Renal cortical epithelial cell (primary cell): ENCODE data around the gene TNFAIP8L2. TPM values are rescaled to one million over a fixed set of nuclear protein-coding genes. Genes with fewer than 3 reads are reported as not detected.
"Not testable (repeated sequence)": the region's sequence is repeated elsewhere in the genome, so short reads cannot be mapped to it uniquely, and the experiment has no call there.

Experiments
- DNase-seq: peaks from one replicate; pipeline ENCODE4 v3.0.0-alpha.2; 2011; ENCODE audit warnings: low read depth
- total RNA-seq: library from RNA; depleted of rRNA; stranded (reverse); fragments of >200 nt; gene quantifications from 2 replicates; pipeline ENCODE4 v1.2.3, GENCODE V29; 2014

The TNFAIP8L2 gene
- total RNA-seq, 1 donor from 2014 or later, result not detected

- no peak for DNase-seq
Measured at GRCh38 chr1:151146072-151146411, 10.4 kb upstream of the TNFAIP8L2 start.

GRCh38 chr1:151146412-151147131 is 9.9 kb upstream of the TNFAIP8L2 start, which contains the start of gene SEMA6C:
Gene SEMA6C (minus strand): TSS chr1:151146631. CDS start chr1:151142621, 4,010 bp downstream.
- peak; percentile 76 for DNase-seq

- DNase-seq, result peak; percentile 25
Measured at GRCh38 chr1:151147132-151147503, 9.3 kb upstream of the TNFAIP8L2 start.

GRCh38 chr1:151147665-151148064 is 8.8 kb upstream of the TNFAIP8L2 start:
- peak; percentile 29 for DNase-seq

- DNase-seq, result no peak
Measured at GRCh38 chr1:151157067-151157531, 650 bp downstream of the TNFAIP8L2 start.

- DNase-seq, result no peak
Measured at GRCh38 chr1:151158326-151158725, 1.9 kb downstream of the TNFAIP8L2 start.

GRCh38 chr1:151158751-151159251 is 2.4 kb downstream of the TNFAIP8L2 start:
- no peak for DNase-seq

- no peak for DNase-seq
Measured at GRCh38 chr1:151159373-151159772, 2.9 kb downstream of the TNFAIP8L2 start.

- no peak for DNase-seq
Measured at GRCh38 chr1:151164732-151165280, 8.4 kb downstream of the TNFAIP8L2 start.

GRCh38 chr1:151165281-151165737 is 8.9 kb downstream of the TNFAIP8L2 start:
- DNase-seq, result peak; percentile 43

- DNase-seq, result peak; percentile 96
Measured at GRCh38 chr1:151165738-151166504, 9.5 kb downstream of the TNFAIP8L2 start, which contains the start of the genes LYSMD1 and SCNM1. Gene LYSMD1 (minus strand): TSS chr1:151165902. CDS start chr1:151165258, 644 bp downstream. Gene SCNM1 (plus strand): TSS chr1:151166144. CDS start chr1:151166153, 9 bp downstream.

GRCh38 chr1:151166505-151166956 is 10.1 kb downstream of the TNFAIP8L2 start:
- peak; percentile 61 for DNase-seq

- no peak for DNase-seq
Measured at GRCh38 chr1:151167116-151167515, 10.7 kb downstream of the TNFAIP8L2 start.

GRCh38 chr1:151171190-151171589 is 14.7 kb downstream of the TNFAIP8L2 start:
- no peak for DNase-seq

- DNase-seq, result no peak
Measured at GRCh38 chr1:151175041-151175741, 18.7 kb downstream of the TNFAIP8L2 start.

GRCh38 chr1:151175863-151176262 is 19.4 kb downstream of the TNFAIP8L2 start, which contains the start of gene TMOD4:
Gene TMOD4 (minus strand): TSS chr1:151175981. CDS start chr1:151174875, 1,106 bp downstream.
- no peak for DNase-seq

GRCh38 chr1:151176514-151177045 is 20.1 kb downstream of the TNFAIP8L2 start:
- DNase-seq, result no peak

GRCh38 chr1:151184211-151184610 is 27.8 kb downstream of the TNFAIP8L2 start:
- DNase-seq, result no peak

- no peak for DNase-seq
Measured at GRCh38 chr1:151187205-151187604, 30.8 kb downstream of the TNFAIP8L2 start.

GRCh38 chr1:151188667-151189066 is 32.2 kb downstream of the TNFAIP8L2 start:
- not testable (repeated sequence) for DNase-seq
